ENCODE data around the gene FBXO48.

The FBXO48 gene

DNA sequence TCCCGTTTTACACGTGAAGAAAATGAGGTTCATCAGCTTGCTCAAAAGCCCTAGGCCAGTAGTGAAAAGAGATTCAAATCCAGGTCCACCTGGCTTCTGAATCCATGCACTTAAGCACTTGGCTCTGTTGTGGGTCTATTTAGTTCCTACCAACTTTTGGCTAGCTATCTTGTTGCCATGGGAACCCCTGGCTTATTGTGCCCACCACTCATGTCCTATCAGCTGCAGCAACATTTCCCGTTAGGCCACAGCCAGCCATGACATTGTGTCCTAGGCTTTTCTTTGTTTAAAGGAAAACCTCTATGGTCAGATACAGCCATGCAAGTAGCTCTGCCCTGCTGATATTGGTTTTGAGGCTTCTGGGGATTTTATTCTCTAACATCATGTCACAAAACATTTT is 52.2 kb downstream of the FBXO48 start:
- no peak for DNase-seq (ENCODE audit: low read depth in 2 of 2, low spot score in 1 of 2)

DNA sequence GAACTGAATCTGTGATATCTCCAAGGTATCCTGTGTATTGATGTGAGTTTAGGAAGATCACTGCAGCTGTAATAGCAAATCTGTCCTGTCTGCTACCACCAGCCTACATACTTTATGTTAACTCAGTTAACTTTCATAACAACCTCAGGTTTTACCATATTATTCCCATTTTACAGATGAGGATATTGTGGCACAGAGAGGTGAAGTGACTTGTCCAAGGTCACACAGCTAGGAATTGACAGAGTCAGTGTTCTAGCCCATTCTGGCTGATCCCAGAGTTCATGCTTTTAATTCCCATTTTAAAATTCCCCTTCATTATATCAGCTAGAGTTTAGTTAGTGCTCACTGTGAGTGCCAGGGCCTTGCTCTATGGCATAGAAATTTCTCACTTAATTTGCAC is 52.6 kb downstream of the FBXO48 start:
- no peak for DNase-seq (ENCODE audit: low read depth in 2 of 2, low spot score in 1 of 2)

DNA sequence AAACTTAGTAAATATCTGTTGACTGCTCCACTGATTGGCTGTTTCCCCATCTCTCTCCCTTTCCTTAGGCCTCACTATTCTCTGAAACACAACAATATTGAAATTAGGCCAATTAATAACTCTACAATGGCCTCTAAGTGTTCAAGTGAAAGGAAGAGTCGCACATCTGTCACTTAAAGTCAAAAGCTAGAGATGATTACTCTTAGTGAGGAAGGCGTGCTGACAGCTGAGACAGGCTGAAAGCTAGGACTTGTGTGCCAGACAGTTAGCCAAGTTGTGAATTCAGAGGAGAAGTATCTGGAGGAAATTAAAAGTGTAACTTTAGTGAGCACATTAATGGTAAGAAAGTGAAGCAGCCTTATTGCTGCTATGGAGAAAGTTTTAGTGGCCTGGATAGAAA is 53.6 kb downstream of the FBXO48 start:
- no peak for DNase-seq (ENCODE audit: low read depth in 2 of 2, low spot score in 1 of 2)

DNA sequence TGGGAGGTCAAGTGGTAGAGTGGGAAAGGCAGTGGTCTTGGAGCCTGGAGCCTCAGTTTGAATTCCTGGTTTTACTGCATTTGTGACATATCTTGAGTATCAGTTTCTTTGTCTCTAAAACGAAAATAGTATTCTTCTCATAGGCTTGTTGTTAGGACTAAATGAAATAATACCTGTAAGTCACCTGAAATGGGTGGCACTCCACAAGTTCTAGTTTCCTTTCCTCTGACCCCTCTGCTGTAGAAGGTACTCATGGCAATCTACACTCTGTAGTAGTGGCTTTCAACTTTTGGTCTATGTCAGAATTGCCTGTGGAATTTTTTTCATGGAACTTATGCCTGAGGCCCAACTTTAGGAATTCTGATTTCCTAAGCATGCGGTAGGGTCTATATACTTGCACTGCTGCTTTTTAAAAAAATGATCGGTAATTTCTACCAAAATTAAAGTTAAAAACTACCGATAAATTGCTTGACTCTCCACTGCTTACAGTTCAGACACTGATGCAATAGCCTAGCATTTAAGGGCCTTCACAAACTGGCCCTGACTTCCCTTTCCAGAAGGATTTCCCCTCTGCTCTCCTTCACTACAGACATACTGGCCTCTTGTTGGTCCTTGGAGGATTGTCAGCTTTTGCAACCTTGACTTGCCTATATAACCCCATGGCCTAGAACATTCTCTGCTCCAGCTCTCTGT is 54.8 kb downstream of the FBXO48 start:
- DNase-seq (ENCODE audit: low read depth in 2 of 2, low spot score in 1 of 2): no peak

DNA sequence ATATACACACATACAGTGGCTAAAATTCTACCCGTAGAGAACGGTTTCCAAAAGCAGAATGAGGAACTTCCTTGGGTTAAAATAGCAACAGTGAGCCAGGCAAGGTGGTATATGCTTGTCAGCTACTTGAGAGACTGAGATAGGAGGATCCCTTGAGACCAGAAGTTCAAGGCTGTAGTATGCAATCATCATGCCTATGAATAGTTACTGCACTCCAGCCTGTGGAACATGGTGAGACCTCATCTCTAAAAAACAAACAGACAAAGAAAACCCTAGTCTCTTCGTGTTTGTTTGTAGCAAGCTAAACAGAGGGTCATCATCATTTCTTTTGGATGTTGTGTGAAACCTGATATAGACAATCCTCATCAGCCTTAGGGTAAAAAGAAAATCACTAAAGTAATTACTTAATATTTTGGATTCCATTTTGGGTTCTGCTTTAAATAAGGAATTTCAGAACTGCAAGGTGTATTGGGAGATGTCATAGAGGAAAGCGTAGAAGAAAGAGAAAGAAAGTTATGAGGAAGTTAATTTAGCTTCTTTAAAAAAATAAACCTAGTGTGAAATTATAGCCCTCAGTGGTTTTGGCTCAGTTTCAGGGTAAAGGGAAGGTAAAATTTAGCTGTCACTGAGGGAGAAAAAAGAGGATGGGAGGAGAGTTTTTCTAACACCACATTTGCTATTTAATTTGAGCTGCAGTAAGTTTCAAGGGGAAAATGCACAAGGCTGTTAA is 55.5 kb downstream of the FBXO48 start:
- no peak for DNase-seq (ENCODE audit: low read depth in 2 of 2, low spot score in 1 of 2)

Data from stimulated activated CD8-positive, alpha-beta memory T cell treated with anti-CD3 and anti-CD28 coated beads, Interleukin-4, amount 100 ng/mL, for 1 hour (primary cell).